Measurements from ENCODE around the gene SEC14L3.
A peak's percentile ranks its signal among the peaks of the same experiment; 100 is the strongest.
"Not testable (repeated sequence)": the region's sequence is repeated elsewhere in the genome, so short reads cannot be mapped to it uniquely, and the experiment has no call there.

The SEC14L3 gene

DNA sequence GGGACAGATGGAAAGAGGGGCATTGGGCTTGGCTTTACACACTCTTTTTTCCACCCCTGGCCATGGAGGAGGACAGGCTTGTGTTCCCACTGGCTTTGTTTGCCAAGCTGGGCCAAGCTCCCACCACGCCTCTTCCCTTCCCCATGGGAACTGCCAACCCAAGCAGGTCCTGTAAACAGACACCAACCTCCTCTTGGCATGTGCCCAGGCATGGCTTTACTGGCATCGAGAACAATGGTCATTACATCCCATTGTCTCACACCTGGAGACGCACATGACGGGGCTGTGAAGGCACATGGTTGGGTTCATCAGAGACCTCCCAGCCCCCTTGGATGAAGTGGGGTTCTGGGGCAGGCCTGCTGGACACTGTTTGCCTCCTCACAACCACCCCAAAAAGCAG, 11.7 kb downstream of the SEC14L3 start:
- peaks cover 6% of the 10 kb centered on the region; the same call in 1 of the 2 replicates for H3K27me3 ChIP-seq (ENCODE audit: control insufficient read depth, insufficient read depth, low read length)
- H3K9me3 ChIP-seq (ENCODE audit: control insufficient read depth, insufficient read depth, low read depth, low read length), result no peaks in the 10 kb centered on the region
- H3K4me3 ChIP-seq (ENCODE audit: low read depth, low read length), result no peak overlapping the region
- H3K9ac ChIP-seq (ENCODE audit: low read length), result no peak overlapping the region
- no peaks in the 10 kb centered on the region for H3K4me1 ChIP-seq (ENCODE audit: control insufficient read depth, insufficient read depth, low read length)
- H3K27ac ChIP-seq (ENCODE audit: low read depth, low read length), result no peak overlapping the region
- no peaks in the 10 kb centered on the region for H3K36me3 ChIP-seq (ENCODE audit: control insufficient read depth, insufficient read depth, low read length)

- no peak overlapping the region for H3K4me3 ChIP-seq (ENCODE audit: low read depth, low read length)
- no peaks in the 10 kb centered on the region for H3K9me3 ChIP-seq (ENCODE audit: control insufficient read depth, insufficient read depth, low read depth, low read length)
- no peak overlapping the region for H3K27ac ChIP-seq (ENCODE audit: low read depth, low read length)
- H3K9ac ChIP-seq (ENCODE audit: low read length), result no peak overlapping the region
- H3K27me3 ChIP-seq (ENCODE audit: control insufficient read depth, insufficient read depth, low read length), result no peaks in the 10 kb centered on the region; the same call in 1 of the 2 replicates
- no peaks in the 10 kb centered on the region for H3K4me1 ChIP-seq (ENCODE audit: control insufficient read depth, insufficient read depth, low read length)
- H3K36me3 ChIP-seq (ENCODE audit: control insufficient read depth, insufficient read depth, low read length), result no peaks in the 10 kb centered on the region
Measured at GRCh38 chr22:30459181-30460052, 12.4 kb downstream of the SEC14L3 start.

DNA sequence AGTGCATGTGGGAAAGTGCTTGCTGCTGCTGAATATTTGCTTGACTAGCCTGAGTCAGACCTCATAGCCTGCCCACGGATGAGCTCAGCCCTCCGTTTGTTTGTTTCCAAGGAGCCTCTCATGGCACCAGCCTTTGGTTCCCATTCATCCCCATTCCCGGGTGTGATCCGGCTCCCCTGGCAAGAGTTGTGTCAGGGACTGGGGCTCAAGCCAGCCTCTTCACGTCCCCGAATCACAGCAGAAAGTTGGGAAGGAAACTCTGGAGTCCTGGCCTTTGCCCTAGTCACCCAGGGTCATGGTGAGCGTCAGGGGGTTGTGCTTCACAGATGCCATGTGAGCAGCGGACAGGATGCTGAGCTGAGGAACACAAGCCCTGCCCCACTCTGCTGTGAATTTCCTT, 13.8 kb downstream of the SEC14L3 start:
- Histone ChIP-seq H3K4me1 (ENCODE audit: control insufficient read depth, insufficient read depth, low read length) (no peaks in the 10 kb centered on the region), H3K4me3 (ENCODE audit: low read depth, low read length) (no peak overlapping the region), H3K9ac (ENCODE audit: low read length) (no peak overlapping the region), H3K27ac (ENCODE audit: low read depth, low read length) (no peak overlapping the region), H3K36me3 (ENCODE audit: control insufficient read depth, insufficient read depth, low read length) (no peaks in the 10 kb centered on the region), H3K9me3 (ENCODE audit: control insufficient read depth, insufficient read depth, low read depth, low read length) (no peaks in the 10 kb centered on the region), H3K27me3 (ENCODE audit: control insufficient read depth, insufficient read depth, low read length) (no peaks in the 10 kb centered on the region; the same call in 1 of the 2 replicates)

DNA sequence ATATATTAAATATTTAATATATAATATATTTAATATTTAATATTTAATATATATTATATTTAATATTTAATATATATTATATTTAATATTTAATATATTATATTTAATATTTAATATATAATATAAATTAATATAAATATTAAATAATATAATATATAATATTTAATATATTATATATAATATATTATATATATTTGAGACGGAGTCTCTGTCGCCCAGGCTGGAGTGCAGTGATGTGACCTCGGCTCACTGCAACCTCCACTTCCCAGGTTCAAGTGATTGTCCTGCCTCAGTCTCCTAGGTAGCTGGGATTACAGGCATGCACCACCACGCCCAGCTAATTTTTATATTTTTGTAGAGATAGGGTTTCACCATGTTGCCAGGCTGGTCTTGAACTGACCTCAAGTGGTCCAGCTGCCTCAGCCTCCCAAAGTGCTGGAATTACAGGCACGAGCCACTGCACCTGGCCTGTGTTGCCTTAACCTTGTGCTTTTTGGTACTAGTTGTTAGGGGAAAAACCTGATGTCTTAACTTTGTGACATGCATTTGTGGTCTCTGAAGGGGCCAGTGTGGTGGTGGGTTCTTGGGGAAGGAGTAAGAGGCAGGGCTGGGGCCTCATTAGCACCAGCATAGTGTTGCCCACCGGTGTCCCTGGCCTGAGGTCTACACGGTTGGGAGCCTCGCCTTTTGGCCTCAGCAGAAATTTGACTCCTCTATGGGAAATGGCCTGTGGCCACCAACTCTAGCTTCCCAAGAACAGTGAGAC, 16.6 kb downstream of the SEC14L3 start:
- Histone ChIP-seq H3K4me3 (ENCODE audit: low read depth, low read length) (no peak overlapping the region), H3K9ac (ENCODE audit: low read length) (no peak overlapping the region), H3K27ac (ENCODE audit: low read depth, low read length) (no peak overlapping the region), H3K9me3 (ENCODE audit: control insufficient read depth, insufficient read depth, low read depth, low read length) (no peaks in the 10 kb centered on the region), H3K36me3 (ENCODE audit: control insufficient read depth, insufficient read depth, low read length) (no peaks in the 10 kb centered on the region), H3K27me3 (ENCODE audit: control insufficient read depth, insufficient read depth, low read length) (no peaks in the 10 kb centered on the region; the same call in 1 of the 2 replicates), H3K4me1 (ENCODE audit: control insufficient read depth, insufficient read depth, low read length) (no peaks in the 10 kb centered on the region)

DNA sequence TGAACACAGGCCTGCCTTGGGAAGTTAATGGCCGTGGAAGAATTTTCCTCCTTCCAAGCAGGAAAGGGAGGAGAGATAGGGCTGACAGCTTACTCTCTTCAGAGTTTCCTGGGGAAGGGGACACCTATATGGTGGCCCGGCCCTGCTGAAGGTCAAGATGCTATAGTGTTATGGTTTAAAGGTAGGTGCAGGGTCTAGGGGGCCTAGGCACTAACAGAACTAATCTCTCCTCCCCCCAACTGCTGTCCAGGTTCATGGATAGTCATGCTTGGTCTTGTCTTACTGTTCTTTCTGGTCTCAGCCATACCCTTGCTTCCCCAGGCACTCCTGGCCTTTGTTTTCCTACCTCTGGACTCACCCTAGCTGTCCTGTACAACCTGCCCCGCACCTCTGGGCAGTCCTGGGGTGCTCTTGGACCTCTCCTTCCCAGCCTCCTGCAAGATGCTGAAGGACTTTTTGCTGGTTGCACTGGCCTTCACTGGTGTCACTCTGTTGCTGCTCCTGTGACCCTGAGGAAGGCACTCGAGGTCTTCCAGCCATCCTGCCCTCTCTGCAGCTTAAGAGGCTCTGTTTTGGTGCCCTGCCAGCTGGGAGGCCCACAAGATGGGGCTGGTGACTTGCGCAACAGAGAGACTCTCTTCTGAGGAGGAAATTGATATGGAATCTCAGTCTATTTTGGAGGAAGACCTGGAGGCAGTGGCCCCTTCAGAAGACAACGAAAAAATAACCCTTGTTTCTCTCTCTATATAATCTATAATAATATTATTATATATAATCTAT, 17.9 kb downstream of the SEC14L3 start:
- no peaks in the 10 kb centered on the region for H3K36me3 ChIP-seq (ENCODE audit: control insufficient read depth, insufficient read depth, low read length)
- no peak overlapping the region for H3K4me3 ChIP-seq (ENCODE audit: low read depth, low read length)
- no peak overlapping the region for H3K9ac ChIP-seq (ENCODE audit: low read length)
- H3K4me1 ChIP-seq (ENCODE audit: control insufficient read depth, insufficient read depth, low read length), result no peaks in the 10 kb centered on the region
- no peak overlapping the region for H3K27ac ChIP-seq (ENCODE audit: low read depth, low read length)
- H3K27me3 ChIP-seq (ENCODE audit: control insufficient read depth, insufficient read depth, low read length), result no peaks in the 10 kb centered on the region; the same call in 1 of the 2 replicates
- H3K9me3 ChIP-seq (ENCODE audit: control insufficient read depth, insufficient read depth, low read depth, low read length), result no peaks in the 10 kb centered on the region

DNA sequence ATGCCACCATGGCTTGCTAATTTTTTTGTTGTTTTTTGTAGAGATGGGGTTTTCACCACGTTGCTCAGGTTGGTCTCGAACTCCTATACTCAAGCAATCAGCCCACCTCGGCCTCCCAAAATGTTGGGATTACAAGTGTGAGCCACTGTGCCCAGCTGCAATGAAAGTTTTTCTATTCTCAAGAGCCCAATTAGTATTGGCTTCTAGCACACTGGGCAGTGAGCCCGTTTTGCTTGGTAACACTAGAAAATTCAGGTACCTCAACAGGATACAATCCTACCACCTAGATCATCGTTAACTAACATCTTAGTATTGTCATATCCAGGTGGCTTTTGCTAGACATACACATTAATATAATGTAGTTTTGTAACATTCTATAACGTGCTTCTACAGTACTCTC, 19.0 kb downstream of the SEC14L3 start:
- no peak overlapping the region for H3K27ac ChIP-seq (ENCODE audit: low read depth, low read length)
- H3K9ac ChIP-seq (ENCODE audit: low read length), result no peak overlapping the region
- H3K27me3 ChIP-seq (ENCODE audit: control insufficient read depth, insufficient read depth, low read length), result no peaks in the 10 kb centered on the region; the same call in 1 of the 2 replicates
- H3K4me3 ChIP-seq (ENCODE audit: low read depth, low read length), result no peak overlapping the region
- H3K36me3 ChIP-seq (ENCODE audit: control insufficient read depth, insufficient read depth, low read length), result no peaks in the 10 kb centered on the region
- H3K4me1 ChIP-seq (ENCODE audit: control insufficient read depth, insufficient read depth, low read length), result no peaks in the 10 kb centered on the region
- no peaks in the 10 kb centered on the region for H3K9me3 ChIP-seq (ENCODE audit: control insufficient read depth, insufficient read depth, low read depth, low read length)

- H3K36me3 ChIP-seq (ENCODE audit: control insufficient read depth, insufficient read depth, low read length); H3K4me3 ChIP-seq (ENCODE audit: low read depth, low read length); H3K9me3 ChIP-seq (ENCODE audit: control insufficient read depth, insufficient read depth, low read depth, low read length); H3K9ac ChIP-seq (ENCODE audit: low read length); H3K27ac ChIP-seq (ENCODE audit: low read depth, low read length); H3K4me1 ChIP-seq (ENCODE audit: control insufficient read depth, insufficient read depth, low read length); H3K27me3 ChIP-seq (ENCODE audit: control insufficient read depth, insufficient read depth, low read length): not testable (repeated sequence)
Measured at GRCh38 chr22:30451488-30451887, 20.3 kb downstream of the SEC14L3 start.

- Histone ChIP-seq H3K9ac (ENCODE audit: low read length) (no peak overlapping the region), H3K36me3 (ENCODE audit: control insufficient read depth, insufficient read depth, low read length) (no peaks in the 10 kb centered on the region), H3K9me3 (ENCODE audit: control insufficient read depth, insufficient read depth, low read depth, low read length) (no peaks in the 10 kb centered on the region), H3K27ac (ENCODE audit: low read depth, low read length) (no peak overlapping the region), H3K4me3 (ENCODE audit: low read depth, low read length) (no peak overlapping the region), H3K27me3 (ENCODE audit: control insufficient read depth, insufficient read depth, low read length) (no peaks in the 10 kb centered on the region), H3K4me1 (ENCODE audit: control insufficient read depth, insufficient read depth, low read length) (peaks cover 5% of the 10 kb centered on the region)
Measured at GRCh38 chr22:30447656-30448055, 24.2 kb downstream of the SEC14L3 start.

DNA sequence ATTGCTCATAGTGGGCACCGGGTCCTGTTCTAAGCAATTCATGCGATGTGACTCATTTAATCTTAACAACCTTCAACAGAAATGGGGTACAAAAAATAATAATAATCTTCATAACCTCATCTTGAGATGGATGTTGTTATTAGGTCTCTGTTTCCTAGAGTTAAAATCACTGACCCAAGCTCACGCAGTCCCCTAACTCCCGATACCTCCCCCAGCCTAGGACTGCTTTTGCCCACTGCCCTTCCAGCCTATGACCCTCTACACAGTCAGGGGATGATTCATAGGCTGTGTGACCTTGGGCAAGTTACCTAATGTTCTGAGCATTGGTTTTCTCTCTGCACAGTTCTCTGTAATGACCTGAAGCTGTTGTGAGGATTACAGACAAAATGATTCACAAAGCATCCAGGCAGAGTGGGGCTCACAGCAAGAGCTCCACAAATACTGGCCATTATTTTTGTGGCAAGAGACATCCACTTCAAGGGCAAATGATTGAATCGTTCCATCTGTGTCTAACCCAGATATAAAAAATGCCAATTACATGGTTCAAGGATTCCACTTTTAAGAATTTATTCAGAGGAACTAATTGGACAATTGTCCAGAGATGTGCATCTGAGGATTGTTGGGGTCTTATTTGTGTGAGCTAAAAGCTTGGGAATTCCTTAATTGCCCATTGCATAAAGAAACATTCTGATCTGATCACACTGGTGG, 26.2 kb downstream of the SEC14L3 start:
- no peaks in the 10 kb centered on the region for H3K36me3 ChIP-seq (ENCODE audit: control insufficient read depth, insufficient read depth, low read length)
- H3K27me3 ChIP-seq (ENCODE audit: control insufficient read depth, insufficient read depth, low read length), result no peaks in the 10 kb centered on the region
- no peaks in the 10 kb centered on the region for H3K9me3 ChIP-seq (ENCODE audit: control insufficient read depth, insufficient read depth, low read depth, low read length)
- H3K4me1 ChIP-seq (ENCODE audit: control insufficient read depth, insufficient read depth, low read length), result peaks cover 5% of the 10 kb centered on the region
- no peak overlapping the region for H3K27ac ChIP-seq (ENCODE audit: low read depth, low read length)
- H3K9ac ChIP-seq (ENCODE audit: low read length), result no peak overlapping the region
- no peak overlapping the region for H3K4me3 ChIP-seq (ENCODE audit: low read depth, low read length)

DNA sequence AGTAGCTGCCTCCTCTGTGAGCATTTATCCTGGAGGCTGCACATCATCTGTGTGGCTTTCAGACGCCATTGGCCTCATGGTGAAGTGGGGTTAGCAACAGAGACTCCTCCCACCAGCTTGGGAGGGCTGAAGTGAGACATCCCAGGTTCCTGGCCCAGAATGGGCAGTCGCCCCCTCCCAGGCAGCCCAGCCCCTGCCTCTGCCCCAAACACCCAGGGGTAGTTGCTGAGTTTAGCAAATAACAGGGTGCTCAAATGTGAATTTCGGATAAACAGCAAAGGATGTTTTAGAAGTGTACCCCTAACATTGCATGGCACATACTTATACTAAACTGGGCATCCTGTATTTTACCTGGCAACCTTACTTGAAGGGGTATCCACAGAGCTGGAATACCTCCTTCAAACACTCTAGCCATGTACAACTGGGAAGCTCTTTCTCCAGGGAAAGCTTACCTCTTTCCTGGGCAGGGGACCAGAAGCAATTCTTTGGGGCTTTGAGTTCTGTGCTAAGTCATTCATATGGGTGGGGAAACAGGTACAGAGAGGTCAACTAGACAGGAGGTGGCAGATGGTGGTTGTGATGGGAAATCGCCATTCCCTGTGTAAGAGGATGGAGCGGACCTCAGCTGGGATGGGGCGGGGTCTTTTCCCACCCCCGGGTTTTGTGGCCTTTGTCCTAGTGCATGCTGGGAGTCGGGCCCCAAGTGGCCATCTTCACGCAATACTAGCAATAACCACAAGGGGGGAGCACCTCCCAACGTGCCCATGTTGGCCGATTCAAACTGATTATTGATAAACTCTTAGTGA, 27.0 kb downstream of the SEC14L3 start:
- peak overlapping the region; percentile 12 for H3K9ac ChIP-seq (ENCODE audit: low read length)
- H3K27me3 ChIP-seq (ENCODE audit: control insufficient read depth, insufficient read depth, low read length), result no peaks in the 10 kb centered on the region
- H3K4me1 ChIP-seq (ENCODE audit: control insufficient read depth, insufficient read depth, low read length), result peaks cover 5% of the 10 kb centered on the region
- H3K27ac ChIP-seq (ENCODE audit: low read depth, low read length), result no peak overlapping the region
- H3K9me3 ChIP-seq (ENCODE audit: control insufficient read depth, insufficient read depth, low read depth, low read length), result no peaks in the 10 kb centered on the region
- 0 out of 2 replicates have a peak overlapping the region, but pooled peaks have one; percentile 29 for H3K4me3 ChIP-seq (ENCODE audit: low read depth, low read length)
- no peaks in the 10 kb centered on the region for H3K36me3 ChIP-seq (ENCODE audit: control insufficient read depth, insufficient read depth, low read length)

All from HUES6 (cell line).